ENCODE data around the gene POLR2F.

The POLR2F gene

GRCh38 chr22:37953437-37954179 lies at the start of gene POLR2F, which contains the start of gene C22orf23:
Gene POLR2F, plus strand, starts transcription at chr22:37953699. Its CDS starts 89 bp downstream, at chr22:37953788.
Gene C22orf23, minus strand, starts transcription at chr22:37953601. Its CDS starts 452 bp downstream, at chr22:37953149.
- peak; percentile 77 for DNase-seq (ENCODE audit: low read depth)

GRCh38 chr22:37904572-37905533 lies 48.6 kb upstream of the POLR2F start:
- DNase-seq (ENCODE audit: low read depth): peak; percentile 91

- peak; percentile 53 for DNase-seq (ENCODE audit: low read depth)
Measured at GRCh38 chr22:37905534-37906363, 47.8 kb upstream of the POLR2F start, which contains the start of gene MICALL1. Gene MICALL1, plus strand, starts transcription at chr22:37906297. Its CDS starts 126 bp downstream, at chr22:37906423.

GRCh38 chr22:37906364-37907008 lies 47.0 kb upstream of the POLR2F start:
- no peak for DNase-seq (ENCODE audit: low read depth)

GRCh38 chr22:37907036-37907954 lies 46.2 kb upstream of the POLR2F start:
- DNase-seq (ENCODE audit: low read depth): no peak

GRCh38 chr22:37909766-37910165 lies 43.7 kb upstream of the POLR2F start:
- DNase-seq (ENCODE audit: low read depth): no peak

- no peak for DNase-seq (ENCODE audit: low read depth)
Measured at GRCh38 chr22:37910890-37911672, 42.4 kb upstream of the POLR2F start.

DNA sequence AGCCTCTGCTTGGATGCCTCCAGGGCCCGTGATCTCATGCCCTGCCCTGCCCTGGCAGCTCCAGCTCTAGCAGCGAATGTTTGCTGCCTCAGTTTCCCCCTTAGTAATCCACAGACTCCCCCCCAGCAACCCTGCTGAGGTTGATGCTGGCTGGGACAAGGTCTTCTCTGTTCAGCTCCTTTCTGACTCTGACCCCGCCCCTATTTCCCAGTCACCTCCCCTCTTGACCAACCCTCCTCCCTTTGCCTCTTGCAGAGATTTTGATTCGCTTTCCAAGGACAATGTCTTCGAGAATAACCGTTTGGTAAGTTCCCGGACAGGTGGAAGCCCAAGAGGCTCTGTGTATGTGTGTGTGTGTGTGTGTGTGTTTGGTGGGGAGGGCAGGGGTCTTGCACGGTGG lies 41.8 kb upstream of the POLR2F start:
- no peak for DNase-seq (ENCODE audit: low read depth)

- DNase-seq (ENCODE audit: low read depth): no peak
Measured at GRCh38 chr22:37912171-37912570, 41.3 kb upstream of the POLR2F start.

DNA sequence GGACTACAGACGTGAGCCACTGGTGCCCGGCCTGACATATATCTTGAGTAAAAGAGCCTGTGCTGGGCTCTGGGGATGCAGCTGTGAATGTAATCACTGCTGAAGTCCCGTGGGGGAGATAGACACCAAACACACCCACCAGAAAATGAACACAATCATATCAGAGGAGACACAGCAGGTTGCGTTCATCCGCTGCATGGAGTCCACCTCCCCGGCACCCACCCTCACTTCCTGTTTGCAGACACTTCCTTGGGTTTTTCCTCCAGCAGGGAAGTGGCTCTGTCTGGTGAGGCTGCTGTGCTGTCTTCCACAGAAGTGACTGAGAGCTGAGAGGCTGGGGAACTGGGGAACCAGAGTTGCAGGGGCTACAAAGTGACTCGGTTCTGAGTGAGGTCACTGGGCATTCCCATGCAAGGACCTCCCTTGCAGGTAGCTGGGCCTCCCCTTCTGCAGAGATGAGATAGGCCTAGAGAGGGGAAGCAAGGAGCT lies 40.2 kb upstream of the POLR2F start:
- DNase-seq (ENCODE audit: low read depth): no peak

DNA sequence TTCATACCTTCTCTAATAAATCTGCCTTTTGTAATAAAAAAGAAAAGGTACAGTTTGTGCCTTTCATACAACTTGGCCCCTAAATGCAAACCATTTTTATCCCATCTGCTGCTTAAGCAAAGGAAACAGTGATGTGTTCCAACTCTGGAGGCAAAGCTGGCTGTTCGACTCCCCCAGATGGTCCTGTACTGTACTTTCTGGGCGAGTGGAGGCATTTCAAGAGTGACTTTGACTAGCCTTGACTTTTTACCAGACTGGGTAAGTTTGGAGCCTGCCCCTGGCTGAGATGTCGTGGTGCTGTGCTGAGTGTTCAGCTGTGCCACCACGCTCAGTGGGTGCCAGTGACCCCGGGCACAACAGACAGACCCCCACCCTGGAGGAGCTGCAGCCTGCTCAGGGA lies 37.2 kb upstream of the POLR2F start:
- DNase-seq (ENCODE audit: low read depth): no peak

GRCh38 chr22:37917874-37918548 lies 35.5 kb upstream of the POLR2F start:
- DNase-seq (ENCODE audit: low read depth): no peak

GRCh38 chr22:37918580-37919270 lies 34.8 kb upstream of the POLR2F start:
- no peak for DNase-seq (ENCODE audit: low read depth)

DNA sequence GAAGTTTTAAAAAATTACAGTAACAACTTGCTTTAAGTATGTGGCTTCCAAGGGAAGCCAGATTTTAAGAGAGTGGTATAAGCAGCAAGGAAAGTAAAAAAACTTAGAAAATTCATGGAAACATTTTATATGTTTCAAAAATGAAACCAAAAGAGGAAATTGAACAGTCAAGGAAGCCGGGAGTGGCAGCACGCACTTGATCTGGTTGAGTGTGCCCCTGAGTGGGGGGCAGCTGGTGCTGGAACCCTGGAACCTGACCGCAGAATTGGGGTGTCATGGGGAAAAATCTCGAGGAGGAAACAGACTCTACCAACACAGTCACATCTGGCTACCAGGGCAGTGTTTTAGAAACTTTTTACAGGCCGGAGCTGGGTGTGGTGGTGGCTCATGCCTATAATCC lies 33.4 kb upstream of the POLR2F start:
- DNase-seq (ENCODE audit: low read depth): no peak

- DNase-seq (ENCODE audit: low read depth): no peak
Measured at GRCh38 chr22:37922191-37922590, 31.3 kb upstream of the POLR2F start.

DNA sequence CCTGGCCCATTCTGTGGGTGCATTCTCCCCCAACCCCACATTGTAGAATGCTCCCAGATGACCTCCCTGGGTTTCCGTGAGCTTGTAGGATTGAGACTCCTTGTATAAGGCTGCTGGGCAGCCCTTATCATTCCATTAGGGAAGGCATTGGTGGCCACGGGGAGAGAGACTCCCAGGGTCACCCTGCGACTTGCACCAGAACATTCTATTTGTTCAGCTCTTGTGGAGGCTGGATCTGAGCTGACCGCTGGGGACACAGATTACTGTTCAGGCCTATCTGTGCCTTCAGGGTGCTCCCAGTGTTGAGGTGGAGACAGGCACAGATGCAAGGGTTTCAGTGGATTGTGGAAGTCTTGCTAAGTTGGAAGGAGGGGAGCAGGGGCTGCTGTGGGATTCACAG lies 29.6 kb upstream of the POLR2F start:
- no peak for DNase-seq (ENCODE audit: low read depth)

GRCh38 chr22:37924386-37925065 lies 29.0 kb upstream of the POLR2F start:
- DNase-seq (ENCODE audit: low read depth): no peak

Measured in HS-27A (cell line).